IMR-90 (cell line): ENCODE results near the gene TRPM8. TPM values are rescaled to one million over a fixed set of nuclear protein-coding genes. Genes with fewer than 3 reads are reported as not detected.

Experiments
- ATAC-seq: fragments of 200-7000 bp; cut with Tn5 transposase; 2 replicates; pipeline ENCODE4 v1.9.1; 2020; ENCODE audit warnings: low read depth, mild to moderate bottlenecking, moderate library complexity
- BruUV-seq: library from RNA; stranded (reverse); fragments of 400-500 nt; replicated peaks from 2 replicates; lab custom pipeline; 2021; lab: Mats Ljungman, UMichigan
- CTCF ChIA-PET: fragments of 300-600 bp; formaldehyde crosslinking; extraction: SDS; loops from one replicate; lab custom pipeline; 2021; ENCODE audit warnings: antibody characterized with exemption; lab: Yijun Ruan, JAX
- POLR2A ChIA-PET: fragments of 300-600 bp; sonication (Branson Sonifier 250); formaldehyde crosslinking; loops from one replicate; lab custom pipeline; 2022; ENCODE audit warnings: antibody characterized with exemption; ENCODE audit not compliant: unreplicated experiment; lab: Charles Lee
- DNase-seq: peaks from one replicate; pipeline ENCODE4 v3.0.0; 2013
- H2AFZ ChIP-seq: replicated peaks from 2 replicates; pipeline ENCODE3; 2013; ENCODE audit warnings: low read length, mild to moderate bottlenecking; ENCODE audit not compliant: poor library complexity
- H2AK5ac ChIP-seq: 2 replicates; pipeline ENCODE4 v1.6.1; 2013; ENCODE audit warnings: low read depth, low read length, inconsistent platforms
- H2AK9ac ChIP-seq: replicated peaks from 2 replicates; pipeline ENCODE3; 2013; ENCODE audit warnings: mild to moderate bottlenecking, low read depth, low read length, moderate library complexity; ENCODE audit not compliant: poor library complexity
- H2BK120ac ChIP-seq: 2 replicates; pipeline ENCODE4 v1.6.1; 2013; ENCODE audit warnings: low read depth, low read length, inconsistent platforms
- H2BK15ac ChIP-seq: 3 replicates; pipeline ENCODE4 v1.6.1; 2013; ENCODE audit warnings: low read depth, low read length, inconsistent platforms
- H2BK20ac ChIP-seq: 2 replicates; pipeline ENCODE4 v1.6.1; 2013; ENCODE audit warnings: low read depth, mild to moderate bottlenecking, inconsistent platforms, low read length, moderate library complexity
- H2BK5ac ChIP-seq: 2 replicates; pipeline ENCODE4 v1.6.1; 2013; ENCODE audit warnings: mild to moderate bottlenecking, low read depth, low read length, inconsistent platforms; ENCODE audit not compliant: poor library complexity, severe bottlenecking
- H3K14ac ChIP-seq: replicated peaks from 2 replicates; pipeline ENCODE4 v1.6.1; 2013; ENCODE audit warnings: low read depth, low read length, inconsistent platforms
- H3K18ac ChIP-seq: 2 replicates; pipeline ENCODE4 v1.6.1; 2013; ENCODE audit warnings: low read depth, low read length, control low read depth
- H3K23ac ChIP-seq: 2 replicates; pipeline ENCODE4 v1.6.1; 2013; ENCODE audit warnings: low read depth, low read length, inconsistent platforms
- H3K27ac ChIP-seq: 2 replicates; pipeline ENCODE4 v1.5.1; 2013; ENCODE audit warnings: mild to moderate bottlenecking, control low read depth, low read length; ENCODE audit not compliant: insufficient read depth
- H3K27me3 ChIP-seq: 2 replicates; pipeline ENCODE4 v1.6.1; 2013; ENCODE audit warnings: low read length; ENCODE audit not compliant: control insufficient read depth, insufficient read depth
- H3K36me3 ChIP-seq: 2 replicates; pipeline ENCODE4 v1.6.1; 2013; ENCODE audit warnings: low read length, mixed read lengths; ENCODE audit not compliant: control insufficient read depth, insufficient read depth
- H3K4ac ChIP-seq: 2 replicates; pipeline ENCODE4 v1.6.1; 2013; ENCODE audit warnings: low read depth, low read length, inconsistent platforms
- H3K4me1 ChIP-seq: 2 replicates; pipeline ENCODE4 v1.6.1; 2013; ENCODE audit warnings: low read length, mixed read lengths; ENCODE audit not compliant: control insufficient read depth, insufficient read depth
- H3K4me2 ChIP-seq: 2 replicates; pipeline ENCODE4 v1.6.1; 2013; ENCODE audit warnings: low read depth, mild to moderate bottlenecking, control low read depth, low read length, moderate library complexity
- H3K4me3 ChIP-seq: 2 replicates; pipeline ENCODE4 v1.5.1; 2013; ENCODE audit warnings: low read depth, mild to moderate bottlenecking, control low read depth, low read length, moderate library complexity; ENCODE audit not compliant: insufficient read depth
- H3K56ac ChIP-seq: 2 replicates; pipeline ENCODE4 v1.6.1; 2013; ENCODE audit warnings: low read length, inconsistent platforms; ENCODE audit not compliant: insufficient read depth; ENCODE audit errors: extremely low read depth
- H3K79me1 ChIP-seq, 2 experiments: 2 replicates each; pipeline ENCODE4 v1.6.1; 2013; ENCODE audit warnings: low read length in 2 of 2, inconsistent platforms in 1 of 2, low read depth in 1 of 2
- H3K9ac ChIP-seq: 2 replicates; pipeline ENCODE4 v1.6.1; 2013; ENCODE audit warnings: low read depth, low read length, control low read depth
- H3K9me1 ChIP-seq: 2 replicates; pipeline ENCODE4 v1.6.1; 2013; ENCODE audit warnings: low read length, inconsistent platforms; ENCODE audit not compliant: insufficient read depth
- H3K9me3 ChIP-seq: 2 replicates; pipeline ENCODE4 v1.6.1; 2013; ENCODE audit warnings: low read length; ENCODE audit not compliant: control insufficient read depth, insufficient read depth
- H4K20me1 ChIP-seq: 2 replicates; pipeline ENCODE4 v1.6.1; 2013; ENCODE audit warnings: low read length, inconsistent platforms; ENCODE audit not compliant: insufficient read depth
- H4K5ac ChIP-seq: 2 replicates; pipeline ENCODE4 v1.6.1; 2013; ENCODE audit warnings: mild to moderate bottlenecking, low read depth, low read length, control low read depth
- H4K8ac ChIP-seq, 2 experiments: 2 replicates each; pipeline ENCODE4 v1.6.1; 2013; ENCODE audit warnings: low read depth in 2 of 2, low read length in 2 of 2, control low read depth in 1 of 2, inconsistent platforms in 1 of 2
- H4K91ac ChIP-seq: 2 replicates; pipeline ENCODE4 v1.6.1; 2013; ENCODE audit warnings: low read depth, low read length, inconsistent platforms; ENCODE audit not compliant: insufficient read depth
- CEBPB ChIP-seq: IDR thresholded peaks from 2 replicates; pipeline ENCODE4 v1.6.1; 2012; ENCODE audit warnings: low read depth, low read length, improper control_type of control experiment
- MAFK ChIP-seq: IDR thresholded peaks from 2 replicates; pipeline ENCODE4 v1.6.1; 2012; ENCODE audit warnings: low read depth, low read length, improper control_type of control experiment
- MXI1 ChIP-seq: IDR thresholded peaks from 2 replicates; pipeline ENCODE4 v1.6.1; 2012; ENCODE audit warnings: low read depth, mild to moderate bottlenecking, low read length, moderate library complexity, borderline replicate concordance
- RCOR1 ChIP-seq: IDR thresholded peaks from 2 replicates; pipeline ENCODE4 v1.6.1; 2012; ENCODE audit warnings: mild to moderate bottlenecking, low read length, improper control_type of control experiment; ENCODE audit not compliant: insufficient replicate concordance
- whole genome bisulfite sequencing, 2 experiments: methylation state at CpG; one replicate each; pipeline versions ENCODE4 v1.1.5 to v1.1.7; 2013; ENCODE audit warnings: missing lambda C conversion rate in 2 of 2; ENCODE audit not compliant: insufficient read length in 1 of 2; ENCODE audit errors: extremely low coverage in 2 of 2; 5-methylcytosine and 5-hydroxymethylcytosine counted together
- dilution Hi-C: fragments of 300-500 bp; cut with HindIII; formaldehyde crosslinking; loops from one replicate; pipeline ENCODE4 v1.14.3; 2018; ENCODE audit warnings: low sequenced_read_pairs; ENCODE audit not compliant: unreplicated experiment
- in situ Hi-C: fragments of 300-500 bp; cut with MboI; formaldehyde crosslinking; loops from 3 replicates; pipeline ENCODE4 v1.14.3; 2019; ENCODE audit warnings: low sequenced_read_pairs, inconsistent platforms, mixed read lengths
- intact Hi-C: fragments of 100-400 bp; cut with micrococcal nuclease; formaldehyde crosslinking; loops from 2 replicates; pipeline ENCODE4 v1.10.0; 2022
- polyA plus RNA-seq, 3 experiments: library from polyadenylated mRNA; depleted of rRNA; stranded (reverse); fragments of >200 nt; gene quantifications; 2 replicates each; pipeline ENCODE4 v1.2.3, GENCODE V29; 2012; ENCODE audit warnings: low replicate concordance in 1 of 3
- total RNA-seq: library from RNA; depleted of rRNA; stranded (reverse); fragments of >200 nt; gene quantifications from 2 replicates; pipeline ENCODE4 v1.2.3, GENCODE V29; 2012
- TF ChIP-seq, protein P1 (sequence below): conservative IDR thresholded peaks from 2 replicates; pipeline ENCODE4 v1.5.1; 2012; ENCODE audit warnings: mild to moderate bottlenecking, low read depth, low read length, improper control_type of control experiment

Gene TRPM8
- total and polyA plus RNA-seq, 2 of the 4 experiments (the other 2 are of a cell fraction) = not detected

DNA sequence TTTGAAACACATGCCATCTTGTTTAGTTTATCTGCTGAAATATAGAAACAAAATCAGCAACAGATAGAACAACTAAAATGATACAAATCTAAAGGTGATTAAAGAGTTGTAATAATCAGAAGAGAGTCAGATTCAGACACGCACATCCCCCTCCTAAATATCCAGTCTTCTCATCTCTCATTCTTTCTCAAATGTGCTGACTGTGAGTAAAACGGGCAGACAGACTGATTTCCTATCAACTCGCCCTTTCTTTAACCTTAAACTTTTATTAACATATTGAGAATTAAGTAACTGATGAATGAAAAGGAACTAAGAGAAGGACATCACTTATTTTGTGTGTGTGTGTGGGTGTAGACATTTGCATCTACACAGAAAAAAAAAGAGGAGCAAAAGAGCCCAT is 98.7 kb downstream of the TRPM8 start:
- no peak overlapping the region for H2BK120ac ChIP-seq
- H2BK15ac ChIP-seq = no peak overlapping the region
- CTCF ChIA-PET = no interaction called here
- H3K27me3 ChIP-seq = peaks cover 16% of the 10 kb centered on the region
- no peak overlapping the region for H2AK5ac ChIP-seq
- in situ Hi-C loops = no loop called here
- ATAC-seq = no peak
- H2AK9ac ChIP-seq = no peak overlapping the region
- H3K4me2 ChIP-seq = no peak overlapping the region
- no peak overlapping the region for H3K9ac ChIP-seq
- no peak overlapping the region for H4K5ac ChIP-seq
- WGBS, 2 experiments = no CpG with 5 or more reads among the region's 3 CpGs
- no peaks in the 10 kb centered on the region for H3K4me1 ChIP-seq
- no peak overlapping the region for H3K27ac ChIP-seq
- no peaks in the 10 kb centered on the region for H3K9me1 ChIP-seq
- TF ChIP-seq RCOR1 = no peak
- no peak for TF ChIP-seq MXI1
- TF ChIP-seq, protein P1, sequence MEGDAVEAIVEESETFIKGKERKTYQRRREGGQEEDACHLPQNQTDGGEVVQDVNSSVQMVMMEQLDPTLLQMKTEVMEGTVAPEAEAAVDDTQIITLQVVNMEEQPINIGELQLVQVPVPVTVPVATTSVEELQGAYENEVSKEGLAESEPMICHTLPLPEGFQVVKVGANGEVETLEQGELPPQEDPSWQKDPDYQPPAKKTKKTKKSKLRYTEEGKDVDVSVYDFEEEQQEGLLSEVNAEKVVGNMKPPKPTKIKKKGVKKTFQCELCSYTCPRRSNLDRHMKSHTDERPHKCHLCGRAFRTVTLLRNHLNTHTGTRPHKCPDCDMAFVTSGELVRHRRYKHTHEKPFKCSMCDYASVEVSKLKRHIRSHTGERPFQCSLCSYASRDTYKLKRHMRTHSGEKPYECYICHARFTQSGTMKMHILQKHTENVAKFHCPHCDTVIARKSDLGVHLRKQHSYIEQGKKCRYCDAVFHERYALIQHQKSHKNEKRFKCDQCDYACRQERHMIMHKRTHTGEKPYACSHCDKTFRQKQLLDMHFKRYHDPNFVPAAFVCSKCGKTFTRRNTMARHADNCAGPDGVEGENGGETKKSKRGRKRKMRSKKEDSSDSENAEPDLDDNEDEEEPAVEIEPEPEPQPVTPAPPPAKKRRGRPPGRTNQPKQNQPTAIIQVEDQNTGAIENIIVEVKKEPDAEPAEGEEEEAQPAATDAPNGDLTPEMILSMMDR = no peak
- TF ChIP-seq MAFK = peak; percentile 85
- no peak for TF ChIP-seq CEBPB
- H3K18ac ChIP-seq = no peak overlapping the region
- H3K36me3 ChIP-seq = no peaks in the 10 kb centered on the region
- H4K8ac ChIP-seq = no peak overlapping the region
- no TSS peak for BruUV-seq
- H2BK5ac ChIP-seq = no peak overlapping the region
- no peak overlapping the region for H3K4me3 ChIP-seq
- no peak overlapping the region for H4K91ac ChIP-seq
- intact Hi-C loops = no loop called here
- no peak overlapping the region for H2AFZ ChIP-seq
- POLR2A ChIA-PET = no interaction called here
- no peak overlapping the region for H3K23ac ChIP-seq
- H2BK20ac ChIP-seq = no peak overlapping the region
- no peaks in the 10 kb centered on the region for H4K20me1 ChIP-seq
- no peak for DNase-seq
- H3K9me3 ChIP-seq = no peaks in the 10 kb centered on the region
- H3K14ac ChIP-seq = no peak overlapping the region
- dilution Hi-C loops = no loop called here
- no peak overlapping the region for H3K56ac ChIP-seq
- H3K79me1 ChIP-seq = no peaks in the 10 kb centered on the region
- H3K4ac ChIP-seq = no peak overlapping the region
